ENCODE results near the gene CYP2W1.
A peak's percentile ranks its signal among the peaks of the same experiment; 100 is the strongest.
"Not testable (repeated sequence)": the region's sequence is repeated elsewhere in the genome, so short reads cannot be mapped to it uniquely, and the experiment has no call there.

Gene CYP2W1

GRCh38 chr7:960269-960871, 22.6 kb upstream of the CYP2W1 start:
- H3K4me3 ChIP-seq (ENCODE audit: low read length): no peak overlapping the region
- TF ChIP-seq CTCF (conservative IDR thresholded peaks at IDR 0.05; ENCODE audit: low read length): no peak
- DNase-seq (ENCODE audit: low read depth): no peak

- H3K4me3 ChIP-seq (ENCODE audit: low read length): not testable (repeated sequence)
- DNase-seq (ENCODE audit: low read depth): peak; percentile 24
Measured at GRCh38 chr7:960972-961371, 22.0 kb upstream of the CYP2W1 start.

- TF ChIP-seq CTCF (conservative IDR thresholded peaks at IDR 0.05; ENCODE audit: low read length): no peak
- H3K4me3 ChIP-seq (ENCODE audit: low read length): no peak overlapping the region
- no peak for DNase-seq (ENCODE audit: low read depth)
Measured at GRCh38 chr7:961546-962400, 21.2 kb upstream of the CYP2W1 start.

- TF ChIP-seq CTCF (conservative IDR thresholded peaks at IDR 0.05; ENCODE audit: low read length): no peak
- no peak for DNase-seq (ENCODE audit: low read depth)
- no peak overlapping the region for H3K4me3 ChIP-seq (ENCODE audit: low read length)
Measured at GRCh38 chr7:962401-963081, 20.4 kb upstream of the CYP2W1 start.

- no peak for TF ChIP-seq CTCF (conservative IDR thresholded peaks at IDR 0.05; ENCODE audit: low read length)
- no peak for DNase-seq (ENCODE audit: low read depth)
- no peak overlapping the region for H3K4me3 ChIP-seq (ENCODE audit: low read length)
Measured at GRCh38 chr7:963236-964078, 19.5 kb upstream of the CYP2W1 start.

- no peak overlapping the region for H3K4me3 ChIP-seq (ENCODE audit: low read length)
- peak; percentile 71 for DNase-seq (ENCODE audit: low read depth)
- peak; percentile 53 for TF ChIP-seq CTCF (conservative IDR thresholded peaks at IDR 0.05; ENCODE audit: low read length)
Measured at GRCh38 chr7:964401-965231, 18.4 kb upstream of the CYP2W1 start.

Data from AG10803 (cell line).